NT2/D1 (cell line): Measurements from ENCODE around the gene TSR1.

Source experiments
- SUZ12 ChIP-seq: IDR thresholded peaks from 2 replicates; pipeline ENCODE4 v1.6.1; 2011; ENCODE audit not compliant: insufficient read length, insufficient read depth; ENCODE audit errors: extremely low read depth
- YY1 ChIP-seq: IDR thresholded peaks from 2 replicates; pipeline ENCODE4 v1.6.1; 2011; ENCODE audit not compliant: insufficient read length, insufficient read depth
- ZNF274 ChIP-seq: IDR thresholded peaks from 2 replicates; pipeline ENCODE4 v1.6.1; 2011; ENCODE audit warnings: mild to moderate bottlenecking, low read depth, low read length

GRCh38 chr17:2279707-2280106 is 56.5 kb downstream of the TSR1 start:
- TF ChIP-seq ZNF274 (no peak), SUZ12 (no peak), YY1 (no peak)
